ENCODE measurements around the gene GID4. TPM values are rescaled to one million over a fixed set of nuclear protein-coding genes. Genes with fewer than 3 reads are reported as not detected.

The GID4 gene
- total and polyA plus RNA-seq, 4 donors = 1.7 to 4.9 (median 3.7) TPM

DNA sequence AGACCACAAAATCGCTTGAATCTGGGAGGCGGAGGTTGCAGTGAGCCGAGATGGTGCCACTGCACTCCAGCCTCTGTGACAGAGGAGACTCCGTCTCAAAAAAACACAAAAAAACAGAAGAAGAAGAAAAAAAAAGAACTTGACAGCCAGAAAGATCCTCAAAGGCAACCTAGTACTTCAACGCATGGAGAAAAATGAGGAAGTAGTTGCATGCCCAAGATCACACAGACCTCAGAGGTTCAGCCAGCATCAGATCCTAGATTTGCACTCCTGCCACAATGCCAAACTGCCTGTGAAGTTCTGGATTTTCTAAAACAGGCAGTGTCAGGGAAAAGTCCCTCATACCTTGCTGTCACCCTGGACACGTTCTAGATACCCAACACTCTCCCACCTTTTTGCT is 1.7 kb upstream of the GID4 start:
- peaks cover 4 to 35% (median 29%) of the 10 kb centered on the region in 4 donors for H3K4me1 ChIP-seq (ENCODE audit: control insufficient read depth in 4 of 4, insufficient read depth in 4 of 4, low read length in 3 of 4)
- DNase-seq (ENCODE audit: low spot score) = no peak
- no peak overlapping the region for H3K27ac ChIP-seq (ENCODE audit: low read depth in 1 of 2, low read length in 2 of 2)
- H3K27me3 ChIP-seq (ENCODE audit: control insufficient read depth in 4 of 4, insufficient read depth in 4 of 4, low read length in 3 of 4) = no peaks in the 10 kb centered on the region
- no peaks in the 10 kb centered on the region for H3K36me3 ChIP-seq (ENCODE audit: control insufficient read depth in 4 of 4, insufficient read depth in 3 of 4, low read depth in 1 of 4, low read length in 3 of 4)
- no peak overlapping the region for H3K4me3 ChIP-seq (ENCODE audit: low read depth in 1 of 3, low read length in 3 of 3)
- TF ChIP-seq HNF4G (IDR thresholded peaks at IDR 0.05) = no peak
- TF ChIP-seq EGR1 (IDR thresholded peaks at IDR 0.05; ENCODE audit: low read depth in 2 of 2) = no peak
- TF ChIP-seq, protein P1, sequence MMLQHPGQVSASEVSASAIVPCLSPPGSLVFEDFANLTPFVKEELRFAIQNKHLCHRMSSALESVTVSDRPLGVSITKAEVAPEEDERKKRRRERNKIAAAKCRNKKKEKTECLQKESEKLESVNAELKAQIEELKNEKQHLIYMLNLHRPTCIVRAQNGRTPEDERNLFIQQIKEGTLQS (IDR thresholded peaks at IDR 0.05) = no peak
- TF ChIP-seq, protein P2, sequence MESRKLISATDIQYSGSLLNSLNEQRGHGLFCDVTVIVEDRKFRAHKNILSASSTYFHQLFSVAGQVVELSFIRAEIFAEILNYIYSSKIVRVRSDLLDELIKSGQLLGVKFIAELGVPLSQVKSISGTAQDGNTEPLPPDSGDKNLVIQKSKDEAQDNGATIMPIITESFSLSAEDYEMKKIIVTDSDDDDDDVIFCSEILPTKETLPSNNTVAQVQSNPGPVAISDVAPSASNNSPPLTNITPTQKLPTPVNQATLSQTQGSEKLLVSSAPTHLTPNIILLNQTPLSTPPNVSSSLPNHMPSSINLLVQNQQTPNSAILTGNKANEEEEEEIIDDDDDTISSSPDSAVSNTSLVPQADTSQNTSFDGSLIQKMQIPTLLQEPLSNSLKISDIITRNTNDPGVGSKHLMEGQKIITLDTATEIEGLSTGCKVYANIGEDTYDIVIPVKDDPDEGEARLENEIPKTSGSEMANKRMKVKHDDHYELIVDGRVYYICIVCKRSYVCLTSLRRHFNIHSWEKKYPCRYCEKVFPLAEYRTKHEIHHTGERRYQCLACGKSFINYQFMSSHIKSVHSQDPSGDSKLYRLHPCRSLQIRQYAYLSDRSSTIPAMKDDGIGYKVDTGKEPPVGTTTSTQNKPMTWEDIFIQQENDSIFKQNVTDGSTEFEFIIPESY (IDR thresholded peaks at IDR 0.05) = no peak
- no peak for TF ChIP-seq GABPA (IDR thresholded peaks at IDR 0.05 in 1 of 2, conservative IDR thresholded peaks at IDR 0.05 in 1 of 2)
- TF ChIP-seq SP1 (IDR thresholded peaks at IDR 0.05) = no peak
- TF ChIP-seq NR2F2 (IDR thresholded peaks at IDR 0.05) = no peak
- TF ChIP-seq YY1 (IDR thresholded peaks at IDR 0.05) = no peak
- TF ChIP-seq FOXA1 (IDR thresholded peaks at IDR 0.05) = no peak
- TF ChIP-seq, protein P3, sequence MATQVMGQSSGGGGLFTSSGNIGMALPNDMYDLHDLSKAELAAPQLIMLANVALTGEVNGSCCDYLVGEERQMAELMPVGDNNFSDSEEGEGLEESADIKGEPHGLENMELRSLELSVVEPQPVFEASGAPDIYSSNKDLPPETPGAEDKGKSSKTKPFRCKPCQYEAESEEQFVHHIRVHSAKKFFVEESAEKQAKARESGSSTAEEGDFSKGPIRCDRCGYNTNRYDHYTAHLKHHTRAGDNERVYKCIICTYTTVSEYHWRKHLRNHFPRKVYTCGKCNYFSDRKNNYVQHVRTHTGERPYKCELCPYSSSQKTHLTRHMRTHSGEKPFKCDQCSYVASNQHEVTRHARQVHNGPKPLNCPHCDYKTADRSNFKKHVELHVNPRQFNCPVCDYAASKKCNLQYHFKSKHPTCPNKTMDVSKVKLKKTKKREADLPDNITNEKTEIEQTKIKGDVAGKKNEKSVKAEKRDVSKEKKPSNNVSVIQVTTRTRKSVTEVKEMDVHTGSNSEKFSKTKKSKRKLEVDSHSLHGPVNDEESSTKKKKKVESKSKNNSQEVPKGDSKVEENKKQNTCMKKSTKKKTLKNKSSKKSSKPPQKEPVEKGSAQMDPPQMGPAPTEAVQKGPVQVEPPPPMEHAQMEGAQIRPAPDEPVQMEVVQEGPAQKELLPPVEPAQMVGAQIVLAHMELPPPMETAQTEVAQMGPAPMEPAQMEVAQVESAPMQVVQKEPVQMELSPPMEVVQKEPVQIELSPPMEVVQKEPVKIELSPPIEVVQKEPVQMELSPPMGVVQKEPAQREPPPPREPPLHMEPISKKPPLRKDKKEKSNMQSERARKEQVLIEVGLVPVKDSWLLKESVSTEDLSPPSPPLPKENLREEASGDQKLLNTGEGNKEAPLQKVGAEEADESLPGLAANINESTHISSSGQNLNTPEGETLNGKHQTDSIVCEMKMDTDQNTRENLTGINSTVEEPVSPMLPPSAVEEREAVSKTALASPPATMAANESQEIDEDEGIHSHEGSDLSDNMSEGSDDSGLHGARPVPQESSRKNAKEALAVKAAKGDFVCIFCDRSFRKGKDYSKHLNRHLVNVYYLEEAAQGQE (IDR thresholded peaks at IDR 0.05) = no peak
- TF ChIP-seq FOXA2 (IDR thresholded peaks at IDR 0.05) = no peak
- TF ChIP-seq, protein P4, sequence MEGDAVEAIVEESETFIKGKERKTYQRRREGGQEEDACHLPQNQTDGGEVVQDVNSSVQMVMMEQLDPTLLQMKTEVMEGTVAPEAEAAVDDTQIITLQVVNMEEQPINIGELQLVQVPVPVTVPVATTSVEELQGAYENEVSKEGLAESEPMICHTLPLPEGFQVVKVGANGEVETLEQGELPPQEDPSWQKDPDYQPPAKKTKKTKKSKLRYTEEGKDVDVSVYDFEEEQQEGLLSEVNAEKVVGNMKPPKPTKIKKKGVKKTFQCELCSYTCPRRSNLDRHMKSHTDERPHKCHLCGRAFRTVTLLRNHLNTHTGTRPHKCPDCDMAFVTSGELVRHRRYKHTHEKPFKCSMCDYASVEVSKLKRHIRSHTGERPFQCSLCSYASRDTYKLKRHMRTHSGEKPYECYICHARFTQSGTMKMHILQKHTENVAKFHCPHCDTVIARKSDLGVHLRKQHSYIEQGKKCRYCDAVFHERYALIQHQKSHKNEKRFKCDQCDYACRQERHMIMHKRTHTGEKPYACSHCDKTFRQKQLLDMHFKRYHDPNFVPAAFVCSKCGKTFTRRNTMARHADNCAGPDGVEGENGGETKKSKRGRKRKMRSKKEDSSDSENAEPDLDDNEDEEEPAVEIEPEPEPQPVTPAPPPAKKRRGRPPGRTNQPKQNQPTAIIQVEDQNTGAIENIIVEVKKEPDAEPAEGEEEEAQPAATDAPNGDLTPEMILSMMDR (IDR thresholded peaks at IDR 0.05; ENCODE audit: low read depth, low read length, missing input control) = no peak
- TF ChIP-seq RXRA (IDR thresholded peaks at IDR 0.05) = no peak
- TF ChIP-seq, protein P5, sequence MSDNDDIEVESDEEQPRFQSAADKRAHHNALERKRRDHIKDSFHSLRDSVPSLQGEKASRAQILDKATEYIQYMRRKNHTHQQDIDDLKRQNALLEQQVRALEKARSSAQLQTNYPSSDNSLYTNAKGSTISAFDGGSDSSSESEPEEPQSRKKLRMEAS (IDR thresholded peaks at IDR 0.05) = no peak
- TF ChIP-seq HNF4A (conservative IDR thresholded peaks at IDR 0.05) = no peak
- TF ChIP-seq TAF1 (conservative IDR thresholded peaks at IDR 0.05) = no peak
- TF ChIP-seq JUND (IDR thresholded peaks at IDR 0.05) = no peak
- no peak for TF ChIP-seq RAD21 (IDR thresholded peaks at IDR 0.05)
- 80% methylated on average over 6 of the region's 6 CpGs for WGBS
- no peak overlapping the region for H3K9ac ChIP-seq (ENCODE audit: low read depth in 1 of 2, low read length in 2 of 2)
- H3K9me3 ChIP-seq (ENCODE audit: control insufficient read depth in 4 of 4, low read length in 3 of 4) = no peaks in the 10 kb centered on the region
